ENCODE measurements around the gene HSCB.
"Not testable (repeated sequence)": the region's sequence is repeated elsewhere in the genome, so short reads cannot be mapped to it uniquely, and the experiment has no call there.

Gene HSCB

DNA sequence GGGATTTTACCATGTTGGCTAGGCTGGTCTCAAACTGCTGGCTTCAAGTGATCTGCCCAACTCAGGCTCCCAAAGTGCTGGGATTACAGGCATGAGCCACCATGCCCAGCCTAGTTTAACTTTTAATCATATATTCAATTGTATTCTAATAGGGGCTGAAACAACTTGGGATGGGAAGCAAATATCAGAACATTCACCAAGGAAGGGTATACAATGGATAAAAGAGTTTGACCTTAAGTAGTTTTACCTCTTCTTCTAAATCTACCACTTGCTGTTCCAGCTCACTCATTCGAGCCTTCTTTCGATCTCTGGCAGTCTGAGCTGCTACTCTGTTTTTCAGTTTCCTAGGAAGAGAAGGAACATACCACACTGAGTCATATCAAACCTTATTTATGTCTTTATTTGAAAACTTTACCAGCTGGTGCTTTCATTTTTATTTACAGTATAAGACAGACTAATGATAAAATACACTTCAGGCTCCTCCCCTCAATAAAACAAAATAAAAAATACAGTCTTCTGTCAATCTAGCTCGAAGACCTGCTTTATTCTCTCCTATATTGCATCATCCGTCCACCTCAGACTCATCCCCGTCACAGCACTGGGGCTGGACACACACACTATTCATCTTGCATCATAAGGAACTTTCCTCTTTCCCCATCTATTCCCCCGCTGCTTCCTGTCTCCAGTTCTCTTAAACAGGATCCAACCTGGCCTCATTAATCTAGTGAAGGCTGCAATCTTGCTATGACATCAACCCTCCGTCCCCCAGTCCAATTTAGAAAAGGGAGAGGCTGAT is 57.2 kb downstream of the HSCB start:
- Histone ChIP-seq H3K27ac (ENCODE audit: low read depth, low read length) (peak overlapping the region; percentile 99), H3K36me3 (ENCODE audit: control insufficient read depth, insufficient read depth, low read length) (peaks cover 26% of the 10 kb centered on the region), H3K4me1 (ENCODE audit: control insufficient read depth, insufficient read depth, low read length) (peaks cover 7% of the 10 kb centered on the region), H3K9ac (ENCODE audit: low read length) (peak overlapping the region; percentile 94), H3K4me3 (ENCODE audit: low read length) (peak overlapping the region; percentile 67), H3K27me3 (ENCODE audit: control insufficient read depth, insufficient read depth, low read length) (no peaks in the 10 kb centered on the region)

DNA sequence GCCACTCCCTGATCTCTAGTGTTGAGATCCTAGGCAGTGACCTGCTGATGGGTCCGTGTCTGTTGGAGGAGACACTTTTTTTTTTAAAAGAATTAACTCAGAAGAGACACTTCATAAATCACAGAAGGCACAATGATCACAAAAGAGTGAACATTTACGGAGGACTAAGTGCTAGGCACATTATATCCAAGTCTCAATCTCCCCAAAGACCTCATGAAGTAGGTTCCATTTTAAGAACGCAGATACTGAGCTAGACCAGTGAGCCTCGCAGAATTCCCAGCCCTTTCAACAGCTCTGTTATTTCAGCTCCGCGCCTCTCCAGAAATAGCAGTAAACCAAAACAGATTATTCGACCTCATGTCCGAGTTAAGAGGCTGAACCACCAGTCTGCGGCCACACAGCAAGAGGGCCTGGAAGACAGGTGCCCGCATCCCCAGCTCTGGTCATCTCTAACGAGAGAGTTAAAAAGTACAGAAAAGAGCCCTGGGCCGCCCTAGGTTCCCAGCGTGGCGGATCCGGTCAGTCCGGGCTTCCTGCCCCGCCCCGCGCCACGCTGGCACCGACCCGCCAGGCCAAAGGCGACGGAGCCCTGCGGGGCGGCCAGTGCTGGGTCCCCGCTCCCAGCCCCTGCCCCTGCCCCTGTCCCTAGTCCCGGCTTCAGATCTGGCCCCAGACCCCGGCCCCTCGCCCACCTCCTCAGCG is 57.9 kb downstream of the HSCB start:
- no peaks in the 10 kb centered on the region for H3K27me3 ChIP-seq (ENCODE audit: control insufficient read depth, insufficient read depth, low read length)
- peaks cover 7% of the 10 kb centered on the region for H3K4me1 ChIP-seq (ENCODE audit: control insufficient read depth, insufficient read depth, low read length)
- H3K9ac ChIP-seq (ENCODE audit: low read length), result peak overlapping the region; percentile 94
- peak overlapping the region; percentile 99 for H3K27ac ChIP-seq (ENCODE audit: low read depth, low read length)
- H3K36me3 ChIP-seq (ENCODE audit: control insufficient read depth, insufficient read depth, low read length), result peaks cover 20% of the 10 kb centered on the region
- H3K4me3 ChIP-seq (ENCODE audit: low read length), result peak overlapping the region; percentile 67

DNA sequence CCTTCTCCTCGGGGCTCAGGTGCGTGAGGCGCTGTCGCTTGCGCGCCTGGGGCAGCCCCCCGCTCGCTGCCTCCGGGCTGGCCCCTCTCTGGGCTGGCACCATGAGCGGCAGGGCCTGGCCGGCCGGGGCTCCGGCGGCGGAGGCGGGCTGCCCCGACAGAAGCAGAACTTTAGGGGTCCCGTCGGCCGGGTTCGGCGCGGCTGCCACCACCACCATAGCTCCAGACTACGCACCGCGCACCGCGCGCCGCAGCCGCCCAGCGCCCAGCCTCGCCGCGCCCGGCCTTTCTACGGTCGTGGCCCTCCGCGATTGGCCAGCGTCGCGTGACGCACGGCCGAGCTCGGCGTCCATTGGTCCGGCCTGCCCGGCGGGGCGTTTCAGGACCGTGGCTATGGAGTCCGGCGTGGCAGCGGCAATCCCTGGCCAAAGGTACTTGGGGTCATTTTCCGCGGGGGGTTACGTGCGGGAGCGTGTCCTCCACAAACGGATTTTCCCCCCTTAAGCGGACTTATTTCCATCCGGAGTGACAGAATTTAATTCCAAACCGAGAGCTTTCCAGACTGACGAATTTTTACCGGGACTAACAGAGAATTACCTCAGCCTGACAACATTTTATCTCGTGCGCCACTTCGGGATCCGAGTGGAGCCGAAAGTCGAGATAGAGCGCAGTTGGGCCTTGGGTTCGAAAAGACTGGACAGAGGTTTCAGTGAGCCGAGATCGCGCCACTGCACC is 58.6 kb downstream of the HSCB start, which contains the start of gene XBP1:
Gene XBP1 (minus strand): TSS at position 262 of the 734 bp plus-strand sequence.
- peak within 1 kb of the TSS; percentile 67 for H3K4me3 ChIP-seq (ENCODE audit: low read length)
- H3K4me1 ChIP-seq (ENCODE audit: control insufficient read depth, insufficient read depth, low read length), result peaks cover 7% of the 10 kb centered on the region
- peaks cover 13% of the 10 kb centered on the region for H3K36me3 ChIP-seq (ENCODE audit: control insufficient read depth, insufficient read depth, low read length)
- no peaks in the 10 kb centered on the region for H3K27me3 ChIP-seq (ENCODE audit: control insufficient read depth, insufficient read depth, low read length)
- peak within 1 kb of the TSS; percentile 94 for H3K9ac ChIP-seq (ENCODE audit: low read length)
- peak within 1 kb of the TSS; percentile 99 for H3K27ac ChIP-seq (ENCODE audit: low read depth, low read length)

DNA sequence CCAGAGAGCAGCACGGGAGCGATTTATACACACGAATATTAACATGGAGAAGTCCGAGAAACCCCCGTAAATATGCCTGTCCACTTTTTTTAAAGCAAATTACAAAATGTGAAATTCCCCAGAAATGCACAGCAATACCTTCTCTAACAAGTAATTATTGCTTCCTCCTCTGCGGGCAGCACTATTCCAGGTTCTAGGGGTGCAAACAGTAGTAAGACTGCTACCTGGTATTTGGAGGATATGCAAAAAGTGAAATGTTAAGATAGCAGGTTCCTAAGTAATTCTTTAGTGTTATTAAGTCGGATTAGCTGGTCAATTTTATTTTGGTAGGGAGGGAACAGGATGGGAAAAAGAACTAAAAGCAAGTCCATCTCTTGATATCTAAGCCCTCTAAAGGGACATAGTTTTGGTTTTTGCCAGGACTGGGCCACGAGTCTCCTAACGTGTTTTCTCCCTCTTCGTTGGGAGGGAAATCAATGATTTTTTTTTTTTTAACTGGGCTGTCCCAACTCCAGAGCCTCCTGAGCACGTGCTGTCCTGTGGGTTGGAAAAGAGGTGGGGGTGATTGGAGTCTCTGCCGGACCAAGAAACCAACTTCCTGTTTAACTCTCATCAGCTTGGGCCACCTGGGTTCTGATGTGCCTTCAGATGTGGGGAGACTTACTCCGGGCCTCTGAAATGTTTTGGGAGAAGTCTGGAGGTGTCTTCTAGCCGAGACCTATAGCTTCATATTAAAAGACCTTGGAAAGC is 60.2 kb downstream of the HSCB start:
- peaks cover 7% of the 10 kb centered on the region for H3K4me1 ChIP-seq (ENCODE audit: control insufficient read depth, insufficient read depth, low read length)
- peak overlapping the region; percentile 67 for H3K4me3 ChIP-seq (ENCODE audit: low read length)
- H3K9ac ChIP-seq (ENCODE audit: low read length), result no peak overlapping the region
- H3K27ac ChIP-seq (ENCODE audit: low read depth, low read length), result no peak overlapping the region
- H3K36me3 ChIP-seq (ENCODE audit: control insufficient read depth, insufficient read depth, low read length), result no peaks in the 10 kb centered on the region
- no peaks in the 10 kb centered on the region for H3K27me3 ChIP-seq (ENCODE audit: control insufficient read depth, insufficient read depth, low read length)

DNA sequence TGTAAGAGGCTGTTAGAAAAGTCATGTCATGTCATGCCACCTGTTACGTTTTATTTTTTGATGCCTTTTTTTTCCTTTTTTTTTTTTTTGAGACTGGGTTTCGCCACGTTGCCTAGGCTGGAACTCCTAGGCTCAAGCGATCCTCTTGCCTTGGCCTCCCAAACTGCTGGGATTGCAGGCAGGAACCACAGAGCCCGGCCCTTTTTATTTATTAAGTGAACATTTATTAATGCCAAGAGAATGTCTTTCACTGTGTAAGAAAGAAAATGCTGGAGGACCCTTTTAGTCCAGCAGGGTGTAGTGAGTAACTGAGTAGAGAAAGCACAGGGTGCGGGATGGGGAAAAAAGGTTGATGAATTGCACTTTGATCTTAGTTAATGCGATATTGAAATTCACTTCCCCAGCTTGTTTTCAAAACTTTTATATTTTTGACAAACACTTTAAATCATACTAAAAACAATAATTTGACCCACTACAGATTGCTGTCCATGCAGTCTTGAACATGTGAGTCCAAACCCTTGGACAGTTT is 60.8 kb downstream of the HSCB start:
- Histone ChIP-seq H3K9ac (ENCODE audit: low read length) (no peak overlapping the region), H3K4me3 (ENCODE audit: low read length) (peak overlapping the region; percentile 67), H3K27me3 (ENCODE audit: control insufficient read depth, insufficient read depth, low read length) (no peaks in the 10 kb centered on the region), H3K4me1 (ENCODE audit: control insufficient read depth, insufficient read depth, low read length) (peaks cover 4% of the 10 kb centered on the region), H3K36me3 (ENCODE audit: control insufficient read depth, insufficient read depth, low read length) (no peaks in the 10 kb centered on the region), H3K27ac (ENCODE audit: low read depth, low read length) (no peak overlapping the region)

DNA sequence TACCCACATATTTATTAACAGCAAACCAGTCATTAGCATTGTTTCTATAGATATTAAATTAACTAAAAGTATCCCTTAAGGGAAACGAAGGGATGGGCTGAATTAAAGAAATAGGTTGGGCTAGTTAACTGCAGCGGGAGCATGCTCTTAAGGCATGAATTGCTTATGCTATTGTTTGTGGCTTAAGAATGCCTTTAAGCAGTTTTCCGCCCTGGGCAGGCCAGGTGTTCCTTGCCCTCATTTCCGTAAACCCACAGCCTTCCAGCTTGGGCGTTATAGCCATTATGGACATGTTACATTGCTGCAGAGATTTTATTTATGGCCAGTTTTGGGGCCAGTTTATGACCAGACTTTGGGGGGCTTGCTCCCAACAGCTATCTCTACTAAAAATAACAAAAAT is 63.6 kb downstream of the HSCB start:
- not testable (repeated sequence) for H3K4me3 ChIP-seq (ENCODE audit: low read length); H3K27ac ChIP-seq (ENCODE audit: low read depth, low read length); H3K4me1 ChIP-seq (ENCODE audit: control insufficient read depth, insufficient read depth, low read length); H3K27me3 ChIP-seq (ENCODE audit: control insufficient read depth, insufficient read depth, low read length); H3K9ac ChIP-seq (ENCODE audit: low read length); H3K36me3 ChIP-seq (ENCODE audit: control insufficient read depth, insufficient read depth, low read length)

All from rectal smooth muscle tissue (tissue), 1 donor.